ENCODE data around the gene DPPA2. TPM values are rescaled to one million over a fixed set of nuclear protein-coding genes. Genes with fewer than 3 reads are reported as not detected.
"Not testable (repeated sequence)": the region's sequence is repeated elsewhere in the genome, so short reads cannot be mapped to it uniquely, and the experiment has no call there.

The DPPA2 gene
- not detected for total RNA-seq
- long read RNA-seq = 0 reads

GRCh38 chr3:109316162-109316730 lies at the start of gene DPPA2:
Gene DPPA2 (minus strand): TSS chr3:109316517. CDS start chr3:109314542, 1,975 bp downstream.
- no peak for ATAC-seq
- no peaks in the 10 kb centered on the region for H3K9me3 ChIP-seq
- DNase-seq = no peak

GRCh38 chr3:109364088-109364487 lies 47.8 kb upstream of the DPPA2 start:
- intact Hi-C loops (cut with DNase I) = no loop called here
- Histone ChIP-seq H3K4me3 (no peak overlapping the region), H3K36me3 (no peaks in the 10 kb centered on the region), H3K9me3 (no peaks in the 10 kb centered on the region), H3K27ac (no peak overlapping the region), H3K4me1 (no peaks in the 10 kb centered on the region), H3K27me3 (no peaks in the 10 kb centered on the region)
- DNase-seq = no peak
- no peak for ATAC-seq
- no peak for TF ChIP-seq CTCF (IDR thresholded peaks at IDR 0.05)

More at GRCh38 chr3:109316162-109316730, at the start of gene DPPA2:
- Histone ChIP-seq H3K4me3 (no peak within 1 kb of the TSS), H3K27ac (no peak within 1 kb of the TSS), H3K27me3 (no peaks in the 10 kb centered on the region), H3K36me3 (no peaks in the 10 kb centered on the region), H3K4me1 (no peaks in the 10 kb centered on the region)
- intact Hi-C loops (cut with DNase I) = no loop called here
- TF ChIP-seq CTCF (IDR thresholded peaks at IDR 0.05) = no peak

- H3K4me3 ChIP-seq = no peak overlapping the region
- no peaks in the 10 kb centered on the region for H3K9me3 ChIP-seq
- no peak for DNase-seq
- no peak for ATAC-seq
- no peak for TF ChIP-seq CTCF (IDR thresholded peaks at IDR 0.05)
- no peaks in the 10 kb centered on the region for H3K4me1 ChIP-seq
- intact Hi-C loops (cut with DNase I) = no loop called here
- no peaks in the 10 kb centered on the region for H3K36me3 ChIP-seq
- no peak overlapping the region for H3K27ac ChIP-seq
- H3K27me3 ChIP-seq = no peaks in the 10 kb centered on the region
These were observed 47.3 kb upstream of the DPPA2 start for GRCh38 chr3:109363634-109364033.

GRCh38 chr3:109362823-109363222 lies 46.5 kb upstream of the DPPA2 start:
- DNase-seq = no peak
- H3K4me3 ChIP-seq = no peak overlapping the region
- H3K27ac ChIP-seq = no peak overlapping the region
- TF ChIP-seq CTCF (IDR thresholded peaks at IDR 0.05) = no peak
- H3K9me3 ChIP-seq = no peaks in the 10 kb centered on the region
- H3K4me1 ChIP-seq = no peaks in the 10 kb centered on the region
- intact Hi-C loops (cut with DNase I) = no loop called here
- H3K36me3 ChIP-seq = no peaks in the 10 kb centered on the region
- H3K27me3 ChIP-seq = no peaks in the 10 kb centered on the region
- ATAC-seq = no peak

- ATAC-seq; H3K27me3 ChIP-seq; H3K36me3 ChIP-seq; DNase-seq; H3K27ac ChIP-seq; H3K4me3 ChIP-seq; H3K9me3 ChIP-seq; intact Hi-C loops (cut with DNase I); H3K4me1 ChIP-seq: not testable (repeated sequence)
These were observed 42.5 kb upstream of the DPPA2 start for GRCh38 chr3:109358809-109359208.

GRCh38 chr3:109356442-109357155 lies 40.3 kb upstream of the DPPA2 start:
- Histone ChIP-seq H3K9me3 (no peaks in the 10 kb centered on the region), H3K36me3 (no peaks in the 10 kb centered on the region), H3K27ac (no peak overlapping the region), H3K4me1 (no peaks in the 10 kb centered on the region), H3K4me3 (no peak overlapping the region), H3K27me3 (no peaks in the 10 kb centered on the region)
- no peak for ATAC-seq
- TF ChIP-seq CTCF (IDR thresholded peaks at IDR 0.05) = no peak
- no peak for DNase-seq
- intact Hi-C loops (cut with DNase I) = no loop called here
